Cardiac fibroblast (primary cell): Measurements from ENCODE around the gene STXBP4.

Experiments used
- DNase-seq, 2 donors: peaks; one replicate each; pipeline versions ENCODE4 v3.0.0 to v3.0.0-alpha.2; 2010; ENCODE audit warnings: low read depth in 2 of 2
- H3K4me3 ChIP-seq, 2 donors: replicated peaks in 1 of 2; 1 replicate in 1 of 2; 2 replicates in 1 of 2; pipeline ENCODE4 v1.5.1; 2011; ENCODE audit warnings: low read depth in 2 of 2, low read length in 2 of 2, mild to moderate bottlenecking in 2 of 2, moderate library complexity in 1 of 2
- CTCF ChIP-seq: IDR thresholded peaks from one replicate; pipeline ENCODE4 v1.5.1; 2011; ENCODE audit warnings: low read depth, mild to moderate bottlenecking, low read length, inconsistent platforms

Gene STXBP4

DNA sequence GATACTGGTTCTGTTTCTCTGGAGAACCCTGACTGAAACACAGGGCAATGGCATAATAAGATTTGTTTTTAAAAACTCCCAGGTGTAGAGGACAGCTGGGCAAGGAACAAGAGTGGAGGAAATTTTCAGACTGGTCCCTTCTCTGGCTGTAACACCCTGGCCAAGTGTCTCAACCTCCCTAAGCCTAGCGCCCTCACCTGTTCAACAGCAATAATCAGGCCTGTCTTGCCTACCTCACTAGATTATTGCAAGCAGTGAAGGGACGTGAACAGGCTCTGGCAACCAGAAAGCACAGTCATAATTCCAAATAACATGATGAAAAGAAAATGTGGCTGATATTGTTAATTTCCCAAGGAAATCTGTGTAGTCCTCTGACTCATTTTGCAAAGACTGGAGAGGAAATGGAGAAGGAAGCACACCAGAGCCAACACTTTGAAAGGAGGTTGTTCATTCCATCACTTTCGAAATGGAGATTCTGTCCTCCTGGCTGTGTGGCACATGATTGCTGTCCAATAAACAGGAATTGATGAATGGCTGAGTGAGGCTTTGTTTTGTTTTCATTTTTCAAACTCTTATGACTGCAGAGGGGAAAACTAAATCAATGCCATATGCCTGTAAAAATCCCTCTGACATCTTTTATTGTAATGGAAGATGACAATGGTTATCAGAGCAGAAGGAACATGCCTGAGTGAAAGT, 208.7 kb downstream of the STXBP4 start:
- peak; percentile 8 for TF ChIP-seq CTCF
- DNase-seq, result peak in 1 of 2 donors; percentile 25
- no peak overlapping the region for H3K4me3 ChIP-seq

GRCh38 chr17:55177855-55178217, 209.3 kb downstream of the STXBP4 start:
- no peak for DNase-seq
- no peak for TF ChIP-seq CTCF
- H3K4me3 ChIP-seq, result no peak overlapping the region

- TF ChIP-seq CTCF, result no peak
- no peak overlapping the region for H3K4me3 ChIP-seq
These were observed 218.6 kb downstream of the STXBP4 start for GRCh38 chr17:55186937-55187770.

GRCh38 chr17:55190748-55191147, 222.2 kb downstream of the STXBP4 start:
- DNase-seq, result no peak
- TF ChIP-seq CTCF, result no peak
- H3K4me3 ChIP-seq, result no peak overlapping the region

More at GRCh38 chr17:55186937-55187770, 218.6 kb downstream of the STXBP4 start:
- DNase-seq, result peak; percentile 11 to 18

DNA sequence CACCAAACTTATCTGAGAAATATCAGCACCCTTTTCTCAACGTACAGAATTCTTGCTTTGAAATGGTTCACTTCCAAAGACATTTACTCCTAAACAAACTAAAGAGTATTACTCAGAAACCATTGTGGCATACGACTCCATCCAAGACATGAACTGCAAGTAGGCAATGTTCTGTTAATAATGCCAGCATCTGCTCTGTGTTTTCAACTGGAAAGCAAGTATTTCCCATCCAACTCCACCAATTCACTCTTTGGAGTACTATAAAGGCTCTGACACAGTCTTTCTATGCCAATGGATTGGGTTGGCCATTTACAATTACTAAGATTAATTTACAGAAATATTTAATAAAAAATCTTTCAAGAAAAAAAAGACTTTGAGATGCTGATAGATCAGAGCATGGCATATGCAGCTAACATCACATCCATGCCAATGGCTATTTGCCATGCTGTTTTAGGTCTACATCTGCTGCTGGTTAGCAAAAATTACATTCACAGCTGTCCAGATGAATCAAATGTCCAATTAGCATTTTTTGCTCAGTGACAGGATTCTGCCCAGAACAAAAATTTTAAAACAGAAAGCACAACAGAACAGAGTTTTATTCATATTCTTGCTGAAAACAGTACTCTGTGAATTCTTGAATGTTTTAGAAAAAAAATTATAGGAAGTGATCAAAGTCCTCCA, 230.3 kb downstream of the STXBP4 start:
- no peak overlapping the region for H3K4me3 ChIP-seq
- no peak for DNase-seq
- no peak for TF ChIP-seq CTCF

GRCh38 chr17:55200904-55201303, 232.3 kb downstream of the STXBP4 start:
- DNase-seq, result no peak
- no peak overlapping the region for H3K4me3 ChIP-seq
- TF ChIP-seq CTCF, result no peak
